HepG2 (cell line): ENCODE measurements around the gene EPDR1. TPM values are rescaled to one million over a fixed set of nuclear protein-coding genes. Genes with fewer than 3 reads are reported as not detected.

Source experiments
- ATM ChIP-seq: fragments of 450-650 bp; IDR thresholded peaks from 2 replicates; pipeline ENCODE4 v1.7.1; 2017; ENCODE audit warnings: mild to moderate bottlenecking, borderline replicate concordance
- CREB1 ChIP-seq, 2 experiments: fragments of 450-650 bp in 1 of 2; IDR thresholded peaks; 2 replicates each; pipeline ENCODE4 v1.6.1; 2016 to 2017; ENCODE audit warnings: control low read depth in 1 of 2, mild to moderate bottlenecking in 1 of 2, missing compliant biosample characterization in 1 of 2, missing genetic modification characterization in 1 of 2
- EP300 ChIP-seq, 3 experiments: sonication (generic) in 1 of 3; formaldehyde crosslinking in 1 of 3; IDR thresholded peaks; 2 replicates each; pipeline versions ENCODE4 v1.5.1 to v1.6.1; 2011 to 2020; ENCODE audit warnings: low read depth in 2 of 3, low read length in 2 of 3, borderline replicate concordance in 1 of 3, improper control_type of control experiment in 1 of 3, mild to moderate bottlenecking in 1 of 3, missing genetic modification reagents in 1 of 3, moderate library complexity in 1 of 3
- FOXK1 ChIP-seq: sonication (generic); formaldehyde crosslinking; IDR thresholded peaks from 2 replicates; pipeline ENCODE4 v1.4.0; 2020; ENCODE audit warnings: low read depth, missing genetic modification reagents, borderline replicate concordance
- GATAD2A ChIP-seq: IDR thresholded peaks from 2 replicates; pipeline ENCODE4 v1.6.1; 2016
- HNRNPH1 ChIP-seq: fragments of 200-400 bp; formaldehyde crosslinking; optimal IDR thresholded peaks from 2 replicates; pipeline ENCODE3; 2017; ENCODE audit warnings: mild to moderate bottlenecking, low read depth, low read length
- IRX3 ChIP-seq: sonication (generic); formaldehyde crosslinking; IDR thresholded peaks from 2 replicates; pipeline ENCODE4 v1.8.1; 2023; ENCODE audit warnings: mild to moderate bottlenecking, low read depth, missing genetic modification reagents, borderline replicate concordance
- JDP2 ChIP-seq: sonication (generic); formaldehyde crosslinking; IDR thresholded peaks from 2 replicates; pipeline ENCODE4 v1.8.1; 2022; ENCODE audit warnings: missing genetic modification reagents, borderline replicate concordance
- KLF6 ChIP-seq: IDR thresholded peaks from 2 replicates; pipeline ENCODE4 v1.8.0; 2016; ENCODE audit warnings: missing biosample characterization, missing genetic modification reagents
- MAFG ChIP-seq: sonication (generic); formaldehyde crosslinking; IDR thresholded peaks from 2 replicates; pipeline ENCODE4 v1.5.1; 2020; ENCODE audit warnings: mild to moderate bottlenecking, missing genetic modification reagents
- NCOA2 ChIP-seq: sonication (generic); formaldehyde crosslinking; IDR thresholded peaks from 2 replicates; pipeline ENCODE4 v1.8.0; 2022; ENCODE audit warnings: inconsistent platforms
- NKX3-1 ChIP-seq: sonication (generic); formaldehyde crosslinking; IDR thresholded peaks from 2 replicates; pipeline ENCODE4 v1.5.0; 2020; ENCODE audit warnings: missing genetic modification reagents
- REXO4 ChIP-seq: sonication (generic); formaldehyde crosslinking; IDR thresholded peaks from 2 replicates; pipeline ENCODE4 v1.8.0; 2022; ENCODE audit warnings: missing genetic modification reagents, mild to moderate bottlenecking, borderline replicate concordance
- SRSF9 ChIP-seq: fragments of 200-400 bp; formaldehyde crosslinking; IDR thresholded peaks from 2 replicates; pipeline ENCODE4 v1.6.1; 2018; ENCODE audit warnings: borderline replicate concordance, mild to moderate bottlenecking, low read depth, low read length; ENCODE audit not compliant: insufficient read depth, poor library complexity, severe bottlenecking
- ZFP41 ChIP-seq: sonication (generic); formaldehyde crosslinking; IDR thresholded peaks from 2 replicates; pipeline ENCODE4 v1.4.0; 2020; ENCODE audit warnings: mild to moderate bottlenecking, missing genetic modification reagents, borderline replicate concordance
- ZNF317 ChIP-seq: sonication (generic); formaldehyde crosslinking; IDR thresholded peaks from 2 replicates; pipeline ENCODE4 v1.5.0; 2020; ENCODE audit warnings: mild to moderate bottlenecking, missing genetic modification reagents
- ZNF547 ChIP-seq: sonication (generic); formaldehyde crosslinking; IDR thresholded peaks from 2 replicates; pipeline ENCODE4 v1.5.1; 2020; ENCODE audit warnings: mild to moderate bottlenecking, missing genetic modification reagents
- ZSCAN29 ChIP-seq: sonication (generic); formaldehyde crosslinking; conservative IDR thresholded peaks from 2 replicates; pipeline ENCODE4 v1.4.0; 2020; ENCODE audit warnings: mild to moderate bottlenecking, missing genetic modification reagents
- polyA plus RNA-seq, 8 experiments: library from polyadenylated mRNA; depleted of rRNA in 3 of 8; stranded (reverse) in 7 of 8; unstranded in 1 of 8; fragments of >200 nt; fragmentation: Illumina TruSeq in 4 of 8; extraction: Trizol in 4 of 8; gene quantifications; 2 replicates each; pipeline versions ENCODE4 v1.2.1 to v1.2.3, GENCODE V29; 2011 to 2016; ENCODE audit warnings: low read depth in 4 of 8, missing spikeins in 1 of 8, mixed read lengths in 1 of 8; ENCODE audit not compliant: insufficient read depth in 1 of 8
- total RNA-seq, 5 experiments: library from RNA; depleted of rRNA; stranded (reverse); fragments of >200 nt; fragmentation: Illumina TruSeq; extraction: Trizol; gene quantifications; 2 replicates each; pipeline ENCODE4 v1.2.3, GENCODE V29; 2016; ENCODE audit warnings: low read depth in 1 of 5
- TF ChIP-seq, protein P1 (sequence below): sonication (generic); formaldehyde crosslinking; IDR thresholded peaks from 2 replicates; pipeline ENCODE4 v1.4.0; 2020; ENCODE audit warnings: missing genetic modification reagents, low read depth, mild to moderate bottlenecking, borderline replicate concordance
- TF ChIP-seq, protein P2 (sequence below): sonication (generic); formaldehyde crosslinking; conservative IDR thresholded peaks from 2 replicates; pipeline ENCODE4 v1.4.0; 2020; ENCODE audit warnings: missing genetic modification reagents
- TF ChIP-seq, protein P3 (sequence below): sonication (generic); formaldehyde crosslinking; IDR thresholded peaks from 2 replicates; pipeline ENCODE4 v1.5.0; 2020; ENCODE audit warnings: mild to moderate bottlenecking, missing genetic modification reagents
- TF ChIP-seq, protein P4 (sequence below): sonication (generic); formaldehyde crosslinking; IDR thresholded peaks from 2 replicates; pipeline ENCODE4 v1.8.0; 2022; ENCODE audit warnings: mild to moderate bottlenecking, missing genetic modification reagents, moderate library complexity

Gene EPDR1
- total and polyA plus RNA-seq, 2 of the 13 experiments (the other 11 are each of a cell fraction or from before 2014, with no cell fraction given), result 38.3 to 50.2 TPM

DNA sequence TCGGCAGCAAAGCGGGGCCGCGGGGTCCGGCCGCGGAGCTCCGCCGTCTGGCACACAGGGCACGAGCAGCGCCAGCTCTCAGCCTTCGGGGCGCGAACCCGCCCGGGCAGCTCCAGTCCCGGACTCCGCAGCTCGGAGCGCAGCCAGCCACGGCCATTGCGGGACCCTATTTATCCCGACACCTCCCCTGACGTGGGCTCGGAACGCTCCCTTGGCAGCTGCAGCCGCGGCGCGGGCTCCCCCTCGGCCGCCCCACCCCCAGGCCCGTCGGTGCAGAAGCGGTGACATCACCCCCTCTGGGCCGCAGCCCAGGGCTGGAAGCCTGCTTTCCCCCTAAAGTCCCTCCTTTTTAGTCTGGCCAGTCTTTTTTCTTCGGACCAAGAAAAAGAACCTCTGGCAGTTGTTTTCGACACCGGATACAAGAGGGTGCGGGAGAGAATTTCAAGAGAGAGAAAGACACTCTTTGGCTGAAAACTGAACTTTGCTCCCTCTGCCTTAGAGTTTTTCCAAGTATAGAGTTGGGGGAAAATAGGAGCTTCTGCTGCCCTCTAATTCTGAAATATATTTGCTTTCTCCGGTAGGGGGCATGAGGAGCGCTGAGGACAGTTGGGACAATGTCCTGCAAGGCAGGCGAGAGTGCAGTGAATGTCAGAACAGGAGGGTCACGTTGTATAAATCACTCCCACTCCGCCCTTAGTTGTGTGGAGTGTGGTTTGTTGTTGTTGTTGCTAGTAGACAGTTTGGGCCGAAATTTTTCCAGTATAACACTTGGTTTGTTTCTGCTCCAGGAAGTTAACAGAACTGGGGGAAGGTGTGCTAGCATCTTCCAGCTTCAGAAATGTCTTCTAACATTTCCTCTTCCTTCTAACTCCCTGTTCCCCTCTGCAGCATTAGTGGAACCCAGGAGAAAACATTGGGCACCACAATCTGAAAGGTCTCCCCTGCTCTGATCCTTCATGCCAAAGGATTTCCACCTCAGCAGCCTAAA, 3.5 kb upstream of the EPDR1 start, which contains the start of gene SFRP4 (continued):
- no peak for TF ChIP-seq ZNF317 (CRISPR knock-in tag)
- TF ChIP-seq IRX3 (CRISPR knock-in tag), result no peak
- TF ChIP-seq FOXK1 (CRISPR knock-in tag), result no peak
- no peak for TF ChIP-seq ZSCAN29 (CRISPR knock-in tag)
- peak; percentile 14; the same call in 1 of the 2 replicates for TF ChIP-seq CREB1 (IDR thresholded peaks at IDR 0.05)
- TF ChIP-seq CREB1 (CRISPR knock-in tag; IDR thresholded peaks at IDR 0.05), result 0 out of 2 replicates have a peak, but pooled peaks have one; percentile 17
- TF ChIP-seq NKX3-1 (CRISPR knock-in tag), result 0 out of 2 replicates have a peak, but pooled peaks have one; percentile 47
- TF ChIP-seq, protein P1, sequence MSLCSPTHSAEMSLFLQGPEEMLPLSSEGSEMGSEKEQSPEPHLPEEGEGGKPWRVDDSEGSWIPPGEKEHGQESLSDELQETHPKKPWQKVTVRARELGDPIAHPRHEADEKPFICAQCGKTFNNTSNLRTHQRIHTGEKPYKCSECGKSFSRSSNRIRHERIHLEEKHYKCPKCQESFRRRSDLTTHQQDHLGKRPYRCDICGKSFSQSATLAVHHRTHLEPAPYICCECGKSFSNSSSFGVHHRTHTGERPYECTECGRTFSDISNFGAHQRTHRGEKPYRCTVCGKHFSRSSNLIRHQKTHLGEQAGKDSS (CRISPR knock-in tag), result no peak
- no peak for TF ChIP-seq JDP2
- TF ChIP-seq KLF6 (CRISPR knock-in tag), result no peak
- TF ChIP-seq ATM, result no peak
- TF ChIP-seq, protein P2, sequence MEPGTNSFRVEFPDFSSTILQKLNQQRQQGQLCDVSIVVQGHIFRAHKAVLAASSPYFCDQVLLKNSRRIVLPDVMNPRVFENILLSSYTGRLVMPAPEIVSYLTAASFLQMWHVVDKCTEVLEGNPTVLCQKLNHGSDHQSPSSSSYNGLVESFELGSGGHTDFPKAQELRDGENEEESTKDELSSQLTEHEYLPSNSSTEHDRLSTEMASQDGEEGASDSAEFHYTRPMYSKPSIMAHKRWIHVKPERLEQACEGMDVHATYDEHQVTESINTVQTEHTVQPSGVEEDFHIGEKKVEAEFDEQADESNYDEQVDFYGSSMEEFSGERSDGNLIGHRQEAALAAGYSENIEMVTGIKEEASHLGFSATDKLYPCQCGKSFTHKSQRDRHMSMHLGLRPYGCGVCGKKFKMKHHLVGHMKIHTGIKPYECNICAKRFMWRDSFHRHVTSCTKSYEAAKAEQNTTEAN (CRISPR knock-in tag), result peak; percentile 46; the same call in 1 of the 2 replicates
- TF ChIP-seq SRSF9, result no peak
- 0 out of 4 replicates have a peak, but pooled peaks of 1 of the 2 experiments have one; percentile 4 for TF ChIP-seq EP300 (IDR thresholded peaks at IDR 0.05; ENCODE audit: low read depth in 2 of 2, low read length in 2 of 2)
- TF ChIP-seq EP300 (CRISPR knock-in tag; IDR thresholded peaks at IDR 0.05; ENCODE audit: borderline replicate concordance), result no peak
- peak; percentile 50; the same call in 1 of the 2 replicates for TF ChIP-seq GATAD2A
- no peak for TF ChIP-seq REXO4
- TF ChIP-seq NCOA2, result no peak
- TF ChIP-seq MAFG (CRISPR knock-in tag), result no peak
- TF ChIP-seq HNRNPH1, result no peak
- TF ChIP-seq ZNF547 (CRISPR knock-in tag), result no peak
- no peak for TF ChIP-seq ZFP41 (CRISPR knock-in tag)
- TF ChIP-seq, protein P3, sequence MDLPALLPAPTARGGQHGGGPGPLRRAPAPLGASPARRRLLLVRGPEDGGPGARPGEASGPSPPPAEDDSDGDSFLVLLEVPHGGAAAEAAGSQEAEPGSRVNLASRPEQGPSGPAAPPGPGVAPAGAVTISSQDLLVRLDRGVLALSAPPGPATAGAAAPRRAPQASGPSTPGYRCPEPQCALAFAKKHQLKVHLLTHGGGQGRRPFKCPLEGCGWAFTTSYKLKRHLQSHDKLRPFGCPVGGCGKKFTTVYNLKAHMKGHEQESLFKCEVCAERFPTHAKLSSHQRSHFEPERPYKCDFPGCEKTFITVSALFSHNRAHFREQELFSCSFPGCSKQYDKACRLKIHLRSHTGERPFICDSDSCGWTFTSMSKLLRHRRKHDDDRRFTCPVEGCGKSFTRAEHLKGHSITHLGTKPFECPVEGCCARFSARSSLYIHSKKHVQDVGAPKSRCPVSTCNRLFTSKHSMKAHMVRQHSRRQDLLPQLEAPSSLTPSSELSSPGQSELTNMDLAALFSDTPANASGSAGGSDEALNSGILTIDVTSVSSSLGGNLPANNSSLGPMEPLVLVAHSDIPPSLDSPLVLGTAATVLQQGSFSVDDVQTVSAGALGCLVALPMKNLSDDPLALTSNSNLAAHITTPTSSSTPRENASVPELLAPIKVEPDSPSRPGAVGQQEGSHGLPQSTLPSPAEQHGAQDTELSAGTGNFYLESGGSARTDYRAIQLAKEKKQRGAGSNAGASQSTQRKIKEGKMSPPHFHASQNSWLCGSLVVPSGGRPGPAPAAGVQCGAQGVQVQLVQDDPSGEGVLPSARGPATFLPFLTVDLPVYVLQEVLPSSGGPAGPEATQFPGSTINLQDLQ, result no peak
- TF ChIP-seq, protein P4, sequence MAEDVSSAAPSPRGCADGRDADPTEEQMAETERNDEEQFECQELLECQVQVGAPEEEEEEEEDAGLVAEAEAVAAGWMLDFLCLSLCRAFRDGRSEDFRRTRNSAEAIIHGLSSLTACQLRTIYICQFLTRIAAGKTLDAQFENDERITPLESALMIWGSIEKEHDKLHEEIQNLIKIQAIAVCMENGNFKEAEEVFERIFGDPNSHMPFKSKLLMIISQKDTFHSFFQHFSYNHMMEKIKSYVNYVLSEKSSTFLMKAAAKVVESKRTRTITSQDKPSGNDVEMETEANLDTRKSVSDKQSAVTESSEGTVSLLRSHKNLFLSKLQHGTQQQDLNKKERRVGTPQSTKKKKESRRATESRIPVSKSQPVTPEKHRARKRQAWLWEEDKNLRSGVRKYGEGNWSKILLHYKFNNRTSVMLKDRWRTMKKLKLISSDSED (CRISPR knock-in tag), result no peak; the same call in 1 of the 2 replicates
